ENCODE data around the gene INO80C.
"Not testable (repeated sequence)": the region's sequence is repeated elsewhere in the genome, so short reads cannot be mapped to it uniquely, and the experiment has no call there.

The INO80C gene

DNA sequence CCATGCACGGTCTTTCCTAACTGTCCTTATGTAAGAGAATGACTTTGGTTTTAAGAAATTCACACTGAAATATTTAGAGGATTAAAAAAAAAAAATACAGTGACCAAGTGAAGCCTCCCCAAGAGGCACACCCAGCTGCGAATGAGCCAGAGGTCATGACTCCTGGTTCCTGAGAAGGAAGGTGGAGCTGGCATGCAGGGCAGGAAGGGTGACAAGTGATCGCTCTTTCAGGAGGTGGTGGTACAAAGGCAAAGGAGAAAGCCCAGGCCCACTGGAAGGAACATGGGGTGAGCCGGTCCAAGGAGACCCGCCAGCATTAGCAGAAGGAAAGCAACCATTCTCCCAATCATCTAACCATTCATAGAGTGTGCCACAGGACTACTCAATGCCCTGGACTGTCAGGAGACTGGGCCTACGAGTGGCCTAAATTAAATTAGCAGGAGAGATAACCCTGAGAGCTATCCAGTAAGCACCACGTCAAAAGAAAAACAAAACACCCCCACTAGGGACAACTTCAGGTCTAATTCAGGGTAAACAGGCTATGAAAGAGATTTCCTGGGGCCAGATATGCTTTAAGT, 7.8 kb downstream of the INO80C start:
- no peak for DNase-seq (ENCODE audit: extremely low read depth in 1 of 2, low read depth in 1 of 2)

DNA sequence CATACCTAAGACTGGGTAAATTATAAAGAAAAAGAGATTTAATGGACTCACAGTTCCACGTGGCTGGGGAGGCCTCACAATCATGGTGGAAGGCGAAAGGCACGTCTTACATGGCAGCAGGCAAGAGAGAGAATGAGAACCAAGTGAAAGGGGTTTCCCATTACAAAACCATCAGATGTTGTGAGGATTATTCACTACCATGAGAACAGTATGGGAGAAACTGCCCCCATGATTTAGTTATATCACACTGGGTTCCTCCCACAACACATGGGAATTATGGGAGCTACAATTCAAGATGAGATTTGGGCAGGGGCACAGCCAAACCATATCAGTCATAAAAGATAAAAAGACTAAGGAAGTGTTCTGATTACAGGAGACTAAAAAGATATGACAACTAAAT, 8.5 kb downstream of the INO80C start:
- not testable (repeated sequence) for DNase-seq (ENCODE audit: extremely low read depth in 1 of 2, low read depth in 1 of 2)

DNA sequence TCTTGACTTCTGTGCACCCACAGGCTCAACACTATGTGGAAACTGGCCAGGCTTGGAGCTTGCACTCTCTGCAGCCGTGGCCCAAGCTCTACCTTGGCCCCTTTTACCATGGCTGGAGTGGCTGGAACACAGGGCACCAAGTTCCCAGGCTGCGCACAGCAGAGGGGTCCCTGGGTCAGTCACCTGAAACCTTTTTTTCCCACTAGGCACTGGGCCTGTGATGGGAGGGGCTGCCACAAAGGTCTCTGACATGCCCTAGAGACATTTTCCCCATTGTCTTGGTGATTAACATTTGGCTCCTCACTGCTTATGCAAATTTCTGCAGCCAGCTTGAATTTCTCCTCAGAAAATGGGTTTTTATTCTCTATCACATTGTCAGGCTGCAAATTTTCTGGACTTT, 9.4 kb downstream of the INO80C start:
- not testable (repeated sequence) for DNase-seq (ENCODE audit: extremely low read depth in 1 of 2, low read depth in 1 of 2)

GRCh38 chr18:35487525-35487924, 10.2 kb downstream of the INO80C start:
- DNase-seq (ENCODE audit: extremely low read depth in 1 of 2, low read depth in 1 of 2), result not testable (repeated sequence)

- no peak for DNase-seq (ENCODE audit: extremely low read depth in 1 of 2, low read depth in 1 of 2)
Observed at GRCh38 chr18:35485852-35486251, 11.9 kb downstream of the INO80C start.

DNA sequence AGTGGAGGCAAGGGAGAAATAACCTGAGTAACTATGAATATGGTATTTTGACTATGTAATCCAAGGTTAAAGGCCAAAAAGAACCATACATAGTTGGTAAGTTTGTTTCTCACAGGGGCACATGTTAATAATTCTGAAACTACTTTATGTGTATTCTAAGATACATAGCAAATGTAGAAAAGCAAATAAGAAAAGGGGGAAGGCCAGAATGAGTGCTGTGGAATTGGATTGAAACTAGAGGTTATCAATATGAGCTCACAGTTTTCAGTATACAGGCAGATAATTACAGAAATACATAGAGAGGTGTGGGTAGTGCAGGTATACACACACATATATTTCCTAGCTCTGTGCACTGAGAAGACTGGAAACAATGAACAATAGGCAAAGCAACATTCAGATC, 13.7 kb downstream of the INO80C start:
- no peak for DNase-seq (ENCODE audit: extremely low read depth in 1 of 2, low read depth in 1 of 2)

DNA sequence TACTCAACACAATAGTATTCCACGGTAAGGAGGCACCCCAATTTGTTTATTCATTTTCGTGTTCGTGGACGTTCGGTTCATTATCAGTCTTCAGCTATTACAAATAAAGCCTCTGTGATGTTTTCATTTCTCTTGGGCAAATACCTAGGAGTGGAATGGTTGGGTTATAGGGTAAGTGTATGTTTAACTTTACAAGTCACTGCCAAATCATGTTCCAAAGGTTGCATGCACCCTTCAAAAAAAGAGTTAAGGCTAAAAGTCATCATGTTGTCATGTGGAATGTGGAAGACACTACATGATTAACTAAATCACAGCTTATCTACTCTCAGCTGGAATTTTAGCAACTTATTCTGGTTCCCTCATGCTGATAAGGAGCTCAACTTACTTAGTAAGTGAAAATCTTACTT, 15.8 kb downstream of the INO80C start:
- DNase-seq (ENCODE audit: extremely low read depth in 1 of 2, low read depth in 1 of 2), result no peak

GRCh38 chr18:35479911-35480586, 17.7 kb downstream of the INO80C start:
- no peak for DNase-seq (ENCODE audit: extremely low read depth in 1 of 2, low read depth in 1 of 2)

DNA sequence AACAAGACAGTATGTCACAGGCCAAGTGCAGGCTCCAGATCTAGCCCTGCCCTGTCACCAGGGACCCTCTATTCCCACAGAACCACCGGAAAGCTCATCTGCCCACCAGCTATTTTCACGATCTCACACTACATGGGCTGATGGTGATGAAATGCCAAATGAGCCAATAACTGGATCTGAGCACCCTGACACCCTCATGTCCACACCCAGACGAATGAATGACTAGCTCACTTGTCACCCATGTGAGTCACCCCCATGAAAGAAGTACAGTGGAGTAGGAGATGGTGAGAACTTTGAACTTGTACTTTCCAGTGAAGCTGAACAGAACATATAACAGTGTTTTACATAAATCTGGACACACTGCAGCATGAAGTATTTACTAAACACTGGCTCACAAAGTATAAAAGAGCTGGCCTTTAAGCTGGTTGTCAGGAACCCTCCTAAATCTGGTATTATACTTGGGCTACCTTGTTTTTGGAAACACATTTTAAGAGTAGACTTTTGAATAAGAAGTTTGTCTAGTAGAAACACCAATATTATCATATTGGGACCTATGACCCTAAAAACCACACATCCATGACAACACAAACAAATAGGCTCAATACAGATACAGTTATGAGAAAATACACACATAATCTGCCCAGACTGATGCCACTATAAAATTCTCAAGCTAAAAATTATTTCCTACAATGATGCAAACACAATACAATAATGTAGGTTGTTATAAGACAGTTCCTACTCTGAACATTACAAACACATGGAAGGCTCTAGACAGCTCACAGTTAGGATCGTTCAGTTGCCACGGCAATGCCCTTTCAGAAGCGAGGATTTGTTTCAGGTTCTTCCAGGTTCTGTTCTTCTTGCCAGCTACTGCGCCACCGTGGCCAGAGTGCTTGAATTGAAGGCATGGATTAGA, 19.0 kb downstream of the INO80C start:
- peak; percentile 19 to 59 for DNase-seq (ENCODE audit: extremely low read depth in 1 of 2, low read depth in 1 of 2)

- DNase-seq (ENCODE audit: extremely low read depth in 1 of 2, low read depth in 1 of 2), result no peak
Observed at GRCh38 chr18:35477974-35478373, 19.8 kb downstream of the INO80C start.

DNA sequence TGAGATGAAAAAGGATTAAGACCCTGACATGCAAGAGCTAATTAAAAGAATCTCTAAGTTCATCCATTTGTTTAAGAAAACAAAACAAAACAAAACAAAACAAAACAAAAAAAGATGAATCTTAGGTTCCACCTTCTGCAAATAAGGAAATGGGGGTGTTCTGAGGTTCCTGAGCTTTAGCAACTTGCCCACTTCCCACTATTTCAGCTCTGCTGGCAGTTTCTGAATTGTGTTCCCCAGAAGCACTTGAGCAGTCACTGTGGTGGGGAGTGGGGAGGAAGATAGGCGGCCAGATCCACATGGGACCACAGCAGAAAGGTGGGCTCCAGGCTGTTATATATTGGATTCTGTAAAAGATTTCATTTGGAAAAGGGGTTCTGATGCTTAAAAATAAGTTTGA, 20.3 kb downstream of the INO80C start:
- DNase-seq (ENCODE audit: extremely low read depth in 1 of 2, low read depth in 1 of 2), result no peak

DNA sequence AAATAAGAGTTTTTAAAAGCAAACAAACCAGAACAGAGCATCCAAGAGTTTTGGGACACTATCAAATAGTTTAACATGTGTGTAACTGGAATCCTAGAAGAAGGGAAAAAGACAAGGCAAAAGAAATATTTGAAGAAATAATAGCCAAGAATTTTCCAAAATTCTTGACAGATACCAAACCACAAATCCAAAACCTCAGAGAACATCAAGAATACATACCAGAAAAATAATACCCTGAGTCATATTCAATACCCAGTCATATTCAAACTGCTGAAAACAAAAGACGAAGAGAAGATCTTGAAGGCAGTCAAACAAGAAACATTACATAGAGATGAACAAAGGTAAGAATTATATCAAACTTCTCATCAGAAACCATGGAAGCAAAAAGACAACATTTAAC, 22.9 kb downstream of the INO80C start:
- DNase-seq (ENCODE audit: extremely low read depth in 1 of 2, low read depth in 1 of 2), result no peak

- DNase-seq (ENCODE audit: extremely low read depth in 1 of 2, low read depth in 1 of 2), result no peak
Observed at GRCh38 chr18:35473562-35473961, 24.2 kb downstream of the INO80C start.

DNA sequence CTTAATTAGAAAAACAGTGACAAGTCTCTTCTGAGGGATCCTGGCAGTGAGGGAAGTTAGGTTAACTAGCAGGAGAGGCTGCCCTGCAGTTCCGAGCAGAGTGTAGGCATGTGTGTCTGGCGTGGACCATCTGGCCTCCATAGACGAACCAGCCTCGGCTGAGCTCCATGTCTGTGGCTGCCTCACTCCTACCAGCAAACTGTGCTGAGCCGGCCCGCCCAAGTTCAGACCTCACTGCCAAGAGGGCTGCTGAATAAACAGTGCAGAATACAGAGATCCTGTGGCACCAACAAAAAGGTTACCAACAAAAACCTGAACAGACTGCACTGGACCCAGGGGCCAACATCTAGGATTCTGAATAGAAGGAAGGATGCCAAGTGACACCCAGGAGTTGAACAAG, 27.3 kb downstream of the INO80C start:
- DNase-seq (ENCODE audit: extremely low read depth in 1 of 2, low read depth in 1 of 2), result no peak

DNA sequence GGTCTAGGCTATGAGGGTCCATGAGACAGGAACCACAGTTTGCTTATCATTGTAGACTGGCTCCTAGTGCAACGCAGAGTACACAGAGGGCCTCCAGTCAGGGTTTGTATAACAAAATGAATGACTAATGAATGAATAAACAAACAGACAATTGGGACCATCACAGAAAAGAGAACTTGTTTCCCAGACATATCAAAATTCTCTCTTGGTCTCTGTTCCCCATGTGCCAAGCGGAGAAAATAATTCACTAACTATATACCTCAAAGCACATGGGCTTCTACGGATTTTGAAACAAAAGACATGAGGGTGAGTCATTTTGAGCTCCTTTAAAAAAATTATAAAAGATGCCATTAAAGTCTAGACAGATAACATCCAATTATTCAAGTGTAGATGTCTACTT, 28.0 kb downstream of the INO80C start:
- no peak for DNase-seq (ENCODE audit: extremely low read depth in 1 of 2, low read depth in 1 of 2)

DNA sequence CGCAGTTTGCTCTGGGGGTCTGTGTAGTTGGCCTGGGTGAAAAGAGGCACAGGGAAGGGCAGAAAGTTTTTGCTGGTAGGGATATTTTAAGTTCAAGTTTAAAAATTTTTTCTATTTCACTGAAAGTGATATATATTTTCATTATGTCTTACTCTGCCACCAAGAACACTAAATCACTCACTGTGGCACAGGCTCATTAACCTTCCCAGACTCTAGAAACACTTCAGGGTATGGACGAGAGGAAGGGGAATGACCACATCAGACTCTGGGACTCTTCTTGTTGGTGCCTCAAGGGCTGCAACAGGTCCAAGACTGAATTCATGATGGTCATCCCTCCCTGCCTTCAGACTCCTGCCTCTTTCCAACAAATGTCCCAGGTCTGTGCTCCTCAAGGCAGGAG, 29.0 kb downstream of the INO80C start:
- no peak for DNase-seq (ENCODE audit: extremely low read depth in 1 of 2, low read depth in 1 of 2)

- DNase-seq (ENCODE audit: extremely low read depth in 1 of 2, low read depth in 1 of 2), result no peak
Observed at GRCh38 chr18:35467624-35468016, 30.1 kb downstream of the INO80C start.

DNA sequence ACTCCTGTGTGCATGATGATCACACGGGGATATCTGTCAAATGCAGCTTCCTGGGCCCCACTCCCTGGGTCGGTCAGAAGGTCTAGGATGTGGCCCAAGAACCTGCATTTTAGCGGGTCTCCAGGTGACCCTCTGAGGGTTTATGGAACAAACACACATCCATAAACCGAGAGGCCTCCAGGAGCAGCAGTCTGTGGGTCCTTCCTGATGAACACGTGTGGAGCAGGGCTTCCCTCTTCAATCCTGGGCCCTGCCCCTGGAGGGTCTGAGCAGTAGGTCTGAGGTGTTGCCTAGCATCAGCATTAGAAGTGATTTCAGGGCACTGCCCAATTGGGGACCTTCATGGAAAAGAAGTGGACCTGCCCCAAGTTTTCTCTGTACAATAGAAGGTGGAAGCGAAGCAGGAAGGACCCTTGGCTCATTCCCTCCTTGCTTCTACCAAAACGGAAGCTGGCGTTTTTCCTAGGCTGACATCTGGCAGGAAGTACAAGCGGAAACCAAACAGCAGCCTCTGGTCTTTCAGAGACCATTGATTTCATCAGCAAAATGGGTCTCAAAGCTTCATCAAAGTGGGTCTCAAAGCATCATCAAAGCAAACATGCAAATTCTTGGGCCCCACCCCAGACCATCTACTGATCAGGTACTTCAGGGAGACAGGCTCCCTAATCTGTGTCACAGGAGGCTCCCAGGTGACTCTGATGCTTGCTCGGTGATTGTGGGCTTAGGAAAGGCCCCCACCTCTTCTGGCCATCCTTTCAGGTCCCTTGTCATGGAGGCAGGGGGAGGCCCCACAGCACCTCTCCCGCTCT, 30.7 kb downstream of the INO80C start:
- DNase-seq (ENCODE audit: extremely low read depth in 1 of 2, low read depth in 1 of 2), result no peak

DNA sequence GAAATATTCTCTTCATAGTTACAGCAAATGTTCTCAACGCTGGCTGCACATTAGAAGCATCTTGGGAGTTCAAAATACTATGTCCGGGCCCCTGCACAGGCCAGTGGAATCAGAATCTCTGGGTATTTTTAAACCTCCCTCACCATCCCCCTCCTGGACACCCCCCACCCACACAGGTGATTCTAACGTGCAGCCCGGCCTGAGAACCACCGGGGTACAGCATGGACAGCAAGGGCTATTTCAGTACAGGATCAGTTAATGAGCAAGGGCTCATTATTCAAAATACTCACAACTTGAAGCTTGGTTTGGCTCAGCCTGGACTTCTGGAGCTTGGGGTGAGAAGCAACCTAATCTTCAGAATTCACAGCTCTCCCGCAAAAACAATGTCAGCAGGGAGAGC, 31.4 kb downstream of the INO80C start:
- DNase-seq (ENCODE audit: extremely low read depth in 1 of 2, low read depth in 1 of 2), result no peak

DNA sequence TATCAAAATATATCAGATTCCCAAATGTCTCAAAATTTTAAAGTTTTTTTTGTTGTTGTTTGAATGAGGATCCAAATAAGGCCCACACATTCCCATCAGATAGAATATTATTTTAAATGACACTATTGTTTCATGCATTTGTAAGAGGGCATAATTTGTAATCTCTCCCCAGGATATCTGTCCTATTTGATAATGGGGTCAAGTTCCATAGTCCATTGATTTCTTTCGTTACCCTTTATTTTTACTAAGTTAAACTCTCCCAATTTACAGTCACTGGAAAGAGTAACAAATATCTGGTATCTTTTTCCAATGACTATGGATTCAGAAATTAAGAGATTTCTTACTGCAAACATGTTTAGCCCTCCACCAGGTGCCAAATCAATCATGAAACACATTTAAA, 32.4 kb downstream of the INO80C start:
- no peak for DNase-seq (ENCODE audit: extremely low read depth in 1 of 2, low read depth in 1 of 2)

DNA sequence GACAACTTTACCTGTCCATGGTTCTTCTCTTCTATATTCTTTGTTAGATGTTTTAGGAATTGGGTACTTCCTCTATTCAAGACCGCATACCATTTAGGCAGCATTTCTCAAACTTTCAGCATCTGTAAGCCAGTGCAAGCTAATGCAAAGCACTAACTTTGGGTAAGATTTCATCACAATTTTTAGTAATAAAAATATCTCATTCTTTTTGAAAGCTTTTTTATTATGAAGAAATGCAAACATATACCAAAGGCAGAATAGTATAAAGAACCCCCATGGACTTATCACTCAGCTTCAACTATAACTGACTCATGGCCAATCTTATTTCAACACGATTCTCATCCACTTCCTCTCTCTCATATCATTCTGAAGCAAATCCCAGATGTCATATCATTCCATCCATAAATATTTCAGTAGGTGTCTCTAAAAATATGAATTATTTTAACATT, 32.9 kb downstream of the INO80C start:
- DNase-seq (ENCODE audit: extremely low read depth in 1 of 2, low read depth in 1 of 2), result no peak

Measured in stimulated activated CD8-positive, alpha-beta memory T cell treated with anti-CD3 and anti-CD28 coated beads, Interleukin-7, amount 100 ng/mL, for 48 hours (primary cell).